GM19099 (cell line): ENCODE data around the gene BTG2.

Experiments used
- POLR2A ChIP-seq: IDR thresholded peaks from 3 replicates; pipeline ENCODE4 v1.6.1; 2011; ENCODE audit warnings: low read depth; ENCODE audit not compliant: insufficient read length; ENCODE audit errors: extremely low read depth

The BTG2 gene

DNA sequence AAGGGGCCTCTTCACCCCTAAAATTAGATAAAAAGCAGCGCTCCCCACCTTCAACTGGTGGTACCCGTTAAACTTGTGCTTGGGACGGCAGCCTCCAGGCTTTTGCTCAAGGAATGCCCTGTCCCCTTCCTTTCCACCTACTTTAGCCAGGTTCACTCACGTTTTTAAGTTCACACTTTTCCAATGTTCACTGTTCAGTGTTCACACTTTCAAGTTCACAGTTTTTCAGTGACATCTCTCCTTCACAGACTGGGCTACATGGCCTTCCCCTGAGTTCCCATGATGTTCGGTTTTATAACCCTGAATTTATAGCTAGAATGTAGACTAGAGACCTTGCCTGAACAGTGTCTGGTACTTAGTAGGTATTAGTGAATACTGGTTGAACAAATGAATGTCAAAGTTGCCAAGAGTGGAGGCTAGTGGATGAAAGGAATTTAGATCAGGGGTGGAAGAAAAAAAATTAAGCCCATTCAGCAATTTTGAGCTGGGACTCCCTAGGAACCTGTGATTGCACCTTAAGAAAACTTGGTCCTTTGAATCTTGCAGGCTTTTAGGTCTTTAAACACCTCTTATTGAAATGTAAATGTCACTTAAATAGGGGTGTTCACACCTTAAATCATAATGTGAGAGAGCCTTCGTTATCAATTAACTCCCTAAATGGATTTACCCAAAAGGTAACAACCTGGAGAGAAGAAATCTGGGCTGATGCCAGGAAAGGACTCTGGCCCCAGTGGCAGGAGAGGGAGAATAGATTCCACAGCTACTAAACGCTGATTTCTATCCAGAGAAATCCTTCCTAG, 12.3 kb downstream of the BTG2 start:
- no peak for TF ChIP-seq POLR2A

DNA sequence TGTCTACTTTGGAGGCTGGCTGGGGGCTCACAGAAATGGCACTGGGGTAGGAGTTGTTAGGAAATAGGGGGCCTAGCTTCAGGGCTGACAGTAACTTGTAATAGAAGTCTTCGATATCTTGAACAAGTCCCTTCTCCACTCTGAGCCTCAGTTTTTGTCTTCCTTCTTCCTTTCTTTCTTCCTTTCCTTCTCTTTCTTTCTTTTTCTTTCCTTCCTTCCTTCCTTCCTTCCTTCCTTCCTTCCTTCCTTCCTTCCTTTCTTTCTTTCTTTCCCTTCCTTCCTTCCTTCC, 12.9 kb downstream of the BTG2 start:
- no peak for TF ChIP-seq POLR2A

DNA sequence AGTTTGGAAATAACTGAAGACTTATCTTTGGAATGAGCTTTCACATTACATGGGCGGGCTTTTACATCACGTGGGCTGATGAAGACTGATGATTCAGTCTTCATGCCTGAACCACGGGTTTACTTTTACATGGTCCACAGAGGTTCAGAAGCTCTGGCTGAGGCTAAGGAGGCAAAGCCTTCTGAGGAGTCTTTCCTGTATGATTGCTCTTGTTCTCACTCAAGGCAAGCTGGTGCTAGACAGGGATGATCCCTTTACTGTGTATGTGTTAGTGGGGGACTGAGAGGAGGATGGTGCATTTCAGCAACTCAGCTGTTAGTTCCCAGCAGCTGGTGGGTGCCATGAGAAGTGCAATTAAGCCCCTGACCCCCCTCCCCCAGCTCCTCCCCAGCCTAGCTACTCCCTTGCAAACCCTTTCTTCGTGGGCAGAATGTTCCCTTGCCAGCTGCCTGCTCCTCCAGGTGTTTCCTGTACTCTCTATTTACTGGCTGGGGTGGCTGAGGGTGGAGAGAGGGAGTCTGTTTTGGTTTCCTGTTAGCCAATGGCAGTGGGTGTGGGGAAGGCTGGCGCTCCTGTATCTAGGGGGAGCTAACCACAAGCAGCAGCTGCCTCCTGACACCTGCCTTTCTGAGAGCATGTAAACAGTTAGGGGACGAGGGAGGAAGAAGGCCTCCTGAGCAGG, 15.4 kb downstream of the BTG2 start:
- peak; percentile 26 for TF ChIP-seq POLR2A

DNA sequence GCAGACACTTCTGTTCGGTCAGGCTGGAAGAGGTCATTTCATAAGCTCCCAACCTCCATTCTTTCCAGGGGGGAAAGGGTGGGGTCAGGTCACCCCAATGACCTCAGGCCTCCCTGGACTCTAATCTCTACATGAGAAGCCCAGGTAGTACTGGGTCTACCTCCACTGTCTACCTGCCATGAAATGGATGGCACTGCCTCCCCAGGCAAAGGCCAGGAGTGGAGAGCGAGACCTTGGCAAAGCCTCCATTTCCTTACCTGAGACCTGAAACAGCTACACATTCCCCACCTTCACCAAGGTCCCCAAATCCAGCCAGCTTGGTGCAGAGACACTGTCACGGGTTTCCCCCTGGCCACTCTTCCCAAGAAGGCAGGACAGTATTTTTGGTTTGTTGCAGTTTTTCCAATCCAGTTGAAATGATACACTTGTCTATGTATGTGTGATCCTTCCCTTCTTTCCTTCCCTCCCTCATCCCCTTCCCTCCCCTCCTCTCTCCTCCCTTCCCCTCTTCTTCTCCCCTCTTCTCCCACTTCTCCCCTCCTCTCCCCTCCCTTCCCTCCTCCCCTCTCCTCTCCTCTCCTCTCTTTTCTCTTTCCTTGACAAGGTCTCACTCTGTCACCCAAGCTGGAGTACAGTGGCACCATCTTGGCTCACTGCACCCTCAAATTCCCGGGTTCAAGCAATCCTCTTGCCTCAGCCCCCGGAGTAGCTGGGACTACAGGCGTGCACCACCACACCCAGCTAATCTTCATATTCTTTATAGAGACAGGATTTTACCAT, 16.1 kb downstream of the BTG2 start:
- TF ChIP-seq POLR2A: no peak

DNA sequence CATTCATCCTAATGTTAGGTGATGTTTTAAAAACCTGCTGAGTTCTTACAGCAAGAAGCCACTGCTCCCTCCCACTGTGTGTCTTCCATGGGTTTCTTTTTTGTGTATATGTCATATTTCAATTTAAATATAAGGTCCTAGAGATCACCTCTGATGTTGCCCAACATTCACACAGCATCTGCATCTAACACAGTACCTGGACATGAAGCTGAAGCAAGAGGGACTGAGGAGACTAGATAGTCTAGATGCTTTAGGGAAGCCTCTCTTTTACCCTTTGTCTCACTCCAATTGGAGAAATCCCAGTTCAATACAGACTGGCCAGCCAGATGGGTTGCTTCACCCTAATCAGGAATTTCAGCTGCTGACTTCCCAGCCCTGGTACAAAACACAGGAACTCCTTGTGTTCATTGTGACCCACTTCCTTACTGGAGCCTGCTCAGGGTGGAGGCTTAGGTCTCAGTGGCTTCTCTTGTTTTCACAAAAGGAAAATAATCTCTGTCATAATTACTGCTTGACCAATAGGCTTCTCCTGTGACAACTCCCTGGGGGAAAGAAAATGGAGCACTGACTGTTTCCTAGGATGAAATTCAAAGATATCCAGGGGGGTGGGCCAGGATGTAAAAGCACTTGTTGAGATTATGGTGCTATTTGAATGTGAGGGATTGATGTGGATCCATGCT, 17.3 kb downstream of the BTG2 start:
- TF ChIP-seq POLR2A: no peak

DNA sequence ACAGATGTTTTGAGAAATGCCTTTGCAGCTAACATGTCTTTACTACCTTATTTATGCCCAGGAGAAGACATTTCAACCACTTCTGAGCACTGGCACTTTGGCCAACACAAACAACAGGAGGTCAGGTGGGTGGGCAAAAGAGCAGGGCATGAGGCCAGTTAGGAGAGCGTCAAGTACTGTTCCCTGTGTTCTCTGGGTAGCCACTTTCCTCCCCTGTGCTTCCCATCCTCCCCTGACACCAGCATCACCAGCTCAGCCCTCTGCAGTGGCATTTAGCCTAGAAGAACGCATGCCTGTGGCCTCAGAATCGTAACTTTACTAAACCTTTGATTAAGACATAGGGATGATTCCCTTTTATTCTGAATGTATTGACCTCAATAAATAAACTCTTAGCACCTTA, 18.3 kb downstream of the BTG2 start:
- no peak for TF ChIP-seq POLR2A

DNA sequence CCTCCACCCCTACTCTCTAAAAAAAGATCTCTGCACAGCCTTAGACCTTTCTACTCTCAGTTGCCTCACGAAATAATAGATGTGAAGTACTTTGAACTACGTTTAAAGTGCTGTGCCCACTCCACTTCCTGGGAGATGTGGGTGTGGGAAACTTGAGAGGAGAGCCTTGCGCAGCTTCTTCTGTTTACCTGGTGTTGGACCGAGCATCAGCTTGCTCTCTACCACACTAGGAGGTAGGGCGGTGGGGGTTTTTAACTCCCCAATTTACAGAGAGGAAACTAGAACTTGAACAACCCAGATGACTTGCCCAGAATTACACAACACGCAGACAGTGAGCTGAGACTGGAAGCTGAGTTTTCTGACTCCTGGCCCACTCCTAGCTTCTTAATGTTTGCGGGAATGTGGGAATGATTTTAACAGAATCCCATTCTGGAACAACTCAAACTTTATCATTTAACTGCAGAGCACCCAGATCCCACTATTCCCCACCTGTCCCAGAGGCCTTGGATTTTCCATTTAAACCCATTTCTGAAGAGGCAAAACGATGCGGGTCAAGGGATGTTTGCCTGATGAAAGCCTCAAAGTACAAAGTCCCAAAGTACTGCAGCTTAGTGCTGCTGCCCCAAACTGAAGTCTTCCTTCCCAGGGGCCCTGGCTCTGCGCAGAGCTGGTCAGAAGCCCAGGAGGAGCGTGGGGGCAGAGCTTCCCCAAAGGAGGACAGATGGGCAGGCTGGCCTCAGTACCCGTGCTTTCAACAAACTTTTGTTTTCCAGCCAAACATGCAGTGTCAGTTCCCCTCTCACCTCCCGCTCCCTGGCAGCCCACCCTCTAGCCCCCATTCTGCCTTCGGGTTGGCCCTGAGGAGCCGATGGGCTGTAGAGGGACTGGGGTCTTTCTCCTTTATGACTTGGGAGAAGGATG, 19.0 kb downstream of the BTG2 start:
- no peak for TF ChIP-seq POLR2A

DNA sequence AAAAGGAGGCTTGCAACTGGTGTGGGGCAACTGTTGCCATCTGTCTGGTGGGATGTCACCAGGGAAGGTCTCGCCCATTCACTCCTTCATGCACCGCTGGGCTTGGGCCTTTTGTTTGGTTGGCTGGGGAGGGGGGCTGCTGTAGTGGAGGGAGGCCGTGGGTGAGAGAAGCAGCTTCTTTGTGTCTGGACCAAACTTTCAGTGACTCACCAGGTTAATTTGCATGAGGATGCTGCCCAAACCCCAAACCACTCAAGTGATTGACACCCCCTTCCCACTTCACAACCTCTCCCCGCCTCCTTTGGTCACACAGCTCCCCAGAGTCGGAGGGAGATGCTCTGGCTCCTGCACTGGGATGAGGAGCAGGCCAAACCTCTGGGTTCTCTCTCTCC, 19.7 kb downstream of the BTG2 start:
- peak; percentile 78 for TF ChIP-seq POLR2A

DNA sequence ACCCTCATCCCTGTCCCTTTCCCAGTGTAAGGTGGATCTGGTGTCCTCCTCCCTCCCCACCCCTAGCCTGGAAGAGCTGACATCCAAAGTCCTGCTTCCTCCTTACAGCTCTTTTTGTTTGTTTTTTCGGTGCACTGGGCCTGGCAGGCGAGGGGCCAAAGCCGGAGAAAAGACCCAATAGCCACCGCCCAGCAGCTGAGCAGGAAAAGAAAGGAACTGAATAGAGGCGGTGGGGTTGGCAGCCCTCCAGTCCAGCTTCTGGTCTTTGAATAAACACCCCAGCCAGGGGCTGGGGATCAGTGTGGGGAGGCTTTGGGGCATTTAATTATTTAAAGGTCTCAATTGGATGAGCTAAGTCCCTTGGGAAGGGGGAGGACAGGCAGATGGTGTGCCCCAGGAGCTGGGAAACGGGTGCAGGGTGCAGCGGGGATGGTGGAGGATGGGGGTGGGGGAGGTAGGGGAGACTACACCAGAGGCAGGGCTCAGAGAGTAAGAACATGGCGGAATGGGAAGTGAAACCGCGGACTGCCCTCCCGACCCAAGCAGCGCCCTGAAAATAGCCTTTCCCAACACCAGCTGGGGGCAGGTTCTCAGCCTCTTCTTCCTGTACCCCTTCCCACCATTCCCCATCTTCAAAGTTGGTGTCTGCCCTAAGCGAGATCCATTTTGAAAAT, 20.2 kb downstream of the BTG2 start:
- TF ChIP-seq POLR2A: no peak

DNA sequence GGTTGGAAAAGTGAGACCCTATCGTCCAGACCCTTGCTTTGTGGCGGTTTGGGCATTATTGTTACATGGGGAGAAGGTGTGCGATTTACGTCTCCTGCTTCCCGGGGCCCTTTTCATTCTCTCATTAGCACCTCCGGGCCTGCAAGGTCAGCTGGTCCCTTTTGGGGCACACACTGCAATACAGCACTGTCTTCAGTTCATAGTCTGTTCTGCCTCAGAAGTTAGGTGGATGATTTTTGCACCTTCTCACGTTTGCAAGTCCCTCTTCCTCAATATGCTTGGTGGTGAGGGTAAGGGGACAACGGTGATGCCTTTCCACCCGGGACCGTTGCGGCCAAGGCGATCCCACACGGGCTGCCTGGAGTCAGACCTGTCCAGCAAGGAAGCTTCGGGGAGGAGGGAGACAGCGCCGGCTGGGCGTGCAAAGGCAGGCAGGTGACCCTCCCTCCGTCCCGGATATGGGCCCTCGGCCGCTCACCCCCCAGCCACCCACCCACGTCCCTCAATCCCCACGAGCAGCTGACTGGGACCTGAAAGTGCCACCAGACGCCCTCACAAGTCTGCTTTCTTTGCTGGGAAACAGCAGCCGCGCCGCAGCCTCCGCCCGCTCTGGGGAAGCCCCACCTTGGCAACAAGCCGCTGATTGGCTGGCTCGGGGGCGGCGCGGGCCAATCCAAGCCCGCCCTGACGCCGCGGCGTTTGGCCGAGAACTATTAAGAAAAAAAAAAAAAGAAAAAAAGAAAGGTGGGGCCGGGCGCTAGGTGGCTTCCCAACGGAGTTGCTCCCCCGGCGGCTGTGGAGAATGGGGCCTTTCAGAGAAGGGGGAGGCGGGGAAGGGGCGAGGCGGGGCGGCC, 21.7 kb downstream of the BTG2 start:
- TF ChIP-seq POLR2A: peak; percentile 68

DNA sequence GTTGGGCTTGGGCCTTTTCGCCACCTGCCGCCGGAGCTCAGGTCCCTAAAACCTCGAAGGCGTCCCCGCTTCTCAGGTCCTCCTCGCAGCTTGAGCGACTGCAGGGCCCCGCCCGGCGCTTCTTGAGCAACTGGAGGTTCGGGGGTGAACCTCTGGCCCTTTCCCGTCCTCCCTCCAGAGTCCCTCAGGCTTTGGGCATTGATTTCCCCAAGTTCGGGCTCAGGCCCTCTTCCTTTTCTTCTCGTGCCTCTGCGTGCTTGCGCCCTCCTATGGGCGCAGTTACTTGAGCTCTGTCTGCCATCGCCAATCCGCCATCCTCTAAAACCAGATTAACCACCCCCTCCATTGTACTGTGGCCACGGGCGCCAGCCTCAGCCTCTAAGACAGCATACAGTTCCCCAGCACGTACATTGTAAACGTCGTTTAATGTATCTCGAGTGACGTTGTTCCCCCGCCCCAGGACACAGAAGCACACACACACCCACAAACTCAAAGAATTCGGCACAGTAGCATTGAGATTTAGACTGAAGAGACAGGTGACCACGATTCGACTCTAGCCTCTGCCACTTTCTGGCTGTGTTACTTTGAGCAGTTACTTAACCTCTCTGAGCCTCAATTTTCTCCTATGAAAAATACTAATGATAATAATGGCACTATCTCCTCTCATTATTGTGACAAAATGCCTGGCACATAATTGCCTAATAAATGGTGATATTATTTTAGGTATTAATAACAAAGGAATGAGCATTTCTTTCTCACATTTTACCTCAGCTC, 22.6 kb downstream of the BTG2 start:
- TF ChIP-seq POLR2A: no peak

DNA sequence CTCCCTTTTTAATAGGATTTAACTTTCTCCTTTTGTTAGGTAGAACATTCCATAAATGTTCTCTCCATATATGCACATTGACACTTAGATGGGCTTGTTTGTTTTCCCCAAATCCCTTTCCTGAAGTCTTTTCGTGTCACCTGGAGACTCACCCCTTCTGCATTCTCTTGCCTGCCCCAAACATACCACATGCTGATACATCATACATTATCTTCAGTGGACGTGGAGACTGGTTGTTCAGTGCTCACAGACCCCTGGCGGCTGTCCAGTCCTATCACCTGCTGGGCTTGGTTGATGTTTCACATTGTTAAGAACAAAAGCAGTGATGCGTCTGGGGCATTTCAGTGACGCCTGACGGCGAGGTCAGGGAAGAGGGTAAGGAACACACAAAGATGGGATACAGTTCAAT, 23.4 kb downstream of the BTG2 start:
- TF ChIP-seq POLR2A: no peak
